Nephron (organoid): Measurements from ENCODE around the gene AQR.
A peak's percentile ranks its signal among the peaks of the same experiment; 100 is the strongest.
"Not testable (repeated sequence)": the region's sequence is repeated elsewhere in the genome, so short reads cannot be mapped to it uniquely, and the experiment has no call there.

Source experiments
- H3K27ac Mint-ChIP-seq, 3 experiments: 2 replicates each; pipeline ENCODE4 v1.8.0; 2020; ENCODE audit warnings: mixed read lengths in 3 of 3, mild to moderate bottlenecking in 2 of 3, moderate library complexity in 1 of 3
- H3K27me3 Mint-ChIP-seq: 2 replicates; pipeline ENCODE4 v1.8.0; 2021; ENCODE audit warnings: low read depth, mild to moderate bottlenecking, moderate library complexity, mixed read lengths
- H3K36me3 Mint-ChIP-seq: 2 replicates; pipeline ENCODE4 v1.8.0; 2020; ENCODE audit warnings: low read depth, mixed read lengths
- H3K4me1 Mint-ChIP-seq: 2 replicates; pipeline ENCODE4 v1.8.0; 2020; ENCODE audit warnings: mixed read lengths
- H3K4me3 Mint-ChIP-seq, 3 experiments: 2 replicates each; pipeline ENCODE4 v1.8.0; 2020; ENCODE audit warnings: mild to moderate bottlenecking in 3 of 3, mixed read lengths in 3 of 3, moderate library complexity in 2 of 3
- H3K9me3 Mint-ChIP-seq: 2 replicates; pipeline ENCODE4 v1.8.0; 2020; ENCODE audit warnings: mixed read lengths
- TF ChIP-seq, protein P1 (sequence below), 3 experiments: fragments of 200-600 bp; sonication (generic); IDR thresholded peaks; one replicate each; pipeline ENCODE4 v1.5.0; 2021; ENCODE audit warnings: antibody characterized with exemption in 3 of 3; ENCODE audit not compliant: unreplicated experiment in 3 of 3

Gene AQR

DNA sequence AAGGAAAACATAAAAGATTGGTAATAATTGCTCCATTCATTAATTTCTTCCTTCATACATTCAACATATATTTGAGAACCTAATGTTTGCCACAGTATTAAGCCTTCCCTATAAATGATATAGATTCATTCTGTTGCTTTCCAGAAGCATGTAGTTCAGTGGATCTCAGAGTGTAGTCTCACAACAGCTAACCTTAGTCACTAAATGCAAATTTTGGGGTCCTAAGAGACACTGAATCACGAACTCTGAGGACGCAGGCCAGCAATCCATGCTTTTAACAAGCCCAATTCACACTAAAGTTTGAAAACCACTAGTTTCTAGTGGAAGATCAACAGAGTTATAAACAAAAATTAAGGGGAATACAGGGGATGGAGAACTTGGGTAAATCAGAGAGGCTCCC is 7.2 kb upstream of the AQR start:
- Mint-ChIP-seq H3K36me3 (peaks cover 11% of the 10 kb centered on the region), H3K4me1 (no peaks in the 10 kb centered on the region), H3K4me3 (no peak overlapping the region), H3K27me3 (no peaks in the 10 kb centered on the region), H3K27ac (no peak overlapping the region), H3K9me3 (no peaks in the 10 kb centered on the region)
- TF ChIP-seq, protein P1, sequence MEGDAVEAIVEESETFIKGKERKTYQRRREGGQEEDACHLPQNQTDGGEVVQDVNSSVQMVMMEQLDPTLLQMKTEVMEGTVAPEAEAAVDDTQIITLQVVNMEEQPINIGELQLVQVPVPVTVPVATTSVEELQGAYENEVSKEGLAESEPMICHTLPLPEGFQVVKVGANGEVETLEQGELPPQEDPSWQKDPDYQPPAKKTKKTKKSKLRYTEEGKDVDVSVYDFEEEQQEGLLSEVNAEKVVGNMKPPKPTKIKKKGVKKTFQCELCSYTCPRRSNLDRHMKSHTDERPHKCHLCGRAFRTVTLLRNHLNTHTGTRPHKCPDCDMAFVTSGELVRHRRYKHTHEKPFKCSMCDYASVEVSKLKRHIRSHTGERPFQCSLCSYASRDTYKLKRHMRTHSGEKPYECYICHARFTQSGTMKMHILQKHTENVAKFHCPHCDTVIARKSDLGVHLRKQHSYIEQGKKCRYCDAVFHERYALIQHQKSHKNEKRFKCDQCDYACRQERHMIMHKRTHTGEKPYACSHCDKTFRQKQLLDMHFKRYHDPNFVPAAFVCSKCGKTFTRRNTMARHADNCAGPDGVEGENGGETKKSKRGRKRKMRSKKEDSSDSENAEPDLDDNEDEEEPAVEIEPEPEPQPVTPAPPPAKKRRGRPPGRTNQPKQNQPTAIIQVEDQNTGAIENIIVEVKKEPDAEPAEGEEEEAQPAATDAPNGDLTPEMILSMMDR (IDR thresholded peaks at IDR 0.05; ENCODE audit: unreplicated experiment in 3 of 3), result no peak

DNA sequence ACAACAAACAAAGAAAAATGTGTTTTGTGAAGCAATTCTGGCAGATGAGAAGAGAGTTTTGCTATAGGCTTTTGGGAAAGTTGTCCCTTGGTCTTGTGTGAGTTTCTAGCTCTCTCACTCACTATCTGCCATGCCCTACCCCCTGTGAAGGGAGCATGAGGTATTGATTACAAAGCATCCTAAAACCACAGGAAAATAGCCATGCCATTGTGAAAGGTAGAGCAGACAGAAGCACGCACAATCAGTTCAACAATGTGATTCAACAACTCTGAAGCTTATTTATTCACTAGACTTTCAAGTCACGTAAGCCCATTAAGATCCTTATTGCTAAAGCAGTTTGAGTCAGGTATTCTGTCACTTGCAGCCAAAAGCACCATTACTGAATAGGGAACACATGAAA is 6.5 kb upstream of the AQR start:
- Mint-ChIP-seq H3K9me3 (no peaks in the 10 kb centered on the region), H3K27me3 (no peaks in the 10 kb centered on the region), H3K36me3 (peaks cover 4% of the 10 kb centered on the region), H3K27ac (no peak overlapping the region), H3K4me1 (no peaks in the 10 kb centered on the region), H3K4me3 (no peak overlapping the region)
- TF ChIP-seq, protein P1 (IDR thresholded peaks at IDR 0.05; ENCODE audit: unreplicated experiment in 3 of 3), result no peak

DNA sequence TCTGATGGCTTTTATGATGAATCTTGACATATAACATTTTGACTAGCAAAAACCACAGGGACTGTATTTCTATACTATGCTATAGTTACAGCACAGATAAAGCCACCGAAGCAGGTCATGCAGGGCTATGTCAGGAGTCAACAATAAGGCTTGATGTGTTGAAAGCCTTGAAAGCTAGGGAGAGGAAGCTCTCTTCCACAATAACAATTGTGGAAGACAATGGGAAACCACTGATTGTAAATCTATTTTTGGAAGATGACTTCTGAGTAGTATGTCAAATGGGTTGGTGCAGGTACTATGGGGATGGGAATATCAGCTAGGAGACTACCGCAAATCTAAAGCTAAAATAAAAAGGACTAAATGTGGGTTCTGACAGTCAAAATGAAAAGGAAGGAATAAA is 4.0 kb upstream of the AQR start:
- Mint-ChIP-seq H3K4me1 (peaks cover 13% of the 10 kb centered on the region), H3K27me3 (no peaks in the 10 kb centered on the region), H3K36me3 (peaks cover 4% of the 10 kb centered on the region), H3K4me3 (no peak overlapping the region), H3K9me3 (no peaks in the 10 kb centered on the region), H3K27ac (no peak overlapping the region)
- TF ChIP-seq, protein P1 (IDR thresholded peaks at IDR 0.05; ENCODE audit: unreplicated experiment in 3 of 3), result no peak

- TF ChIP-seq, protein P1 (IDR thresholded peaks at IDR 0.05; ENCODE audit: unreplicated experiment in 3 of 3), result peak in 1 of 3 experiments; percentile 1
- H3K27ac Mint-ChIP-seq, result peak overlapping the region; percentile 93 to 99 (median 97)
Observed at GRCh38 chr15:34970098-34970643, 629 bp upstream of the AQR start.

DNA sequence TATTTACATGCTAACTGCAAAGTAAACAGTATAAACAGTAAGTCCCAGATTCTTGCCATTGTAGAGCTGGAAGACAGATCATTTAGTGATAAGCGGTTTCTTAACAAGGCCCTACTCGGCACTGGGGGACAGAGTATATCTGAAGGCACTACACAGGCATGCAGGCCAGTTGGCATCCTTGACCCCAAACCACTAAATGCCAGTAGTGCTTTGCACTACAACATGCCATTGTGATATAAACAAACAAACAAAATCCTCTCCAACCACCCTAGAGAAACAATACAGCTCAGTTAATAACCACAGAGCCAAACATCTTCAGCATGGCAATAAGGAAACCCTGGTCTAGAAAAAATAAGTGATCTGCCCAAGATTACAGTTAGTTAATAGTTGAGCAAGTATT is 5.3 kb downstream of the AQR start:
- Mint-ChIP-seq H3K4me1 (peaks cover 18% of the 10 kb centered on the region), H3K27ac (no peak overlapping the region), H3K27me3 (no peaks in the 10 kb centered on the region), H3K4me3 (no peak overlapping the region), H3K36me3 (peaks cover 39% of the 10 kb centered on the region), H3K9me3 (no peaks in the 10 kb centered on the region)
- TF ChIP-seq, protein P1 (IDR thresholded peaks at IDR 0.05; ENCODE audit: unreplicated experiment in 3 of 3), result no peak

More at GRCh38 chr15:34970098-34970643, 629 bp upstream of the AQR start:
- not testable (repeated sequence) for H3K36me3 Mint-ChIP-seq, H3K27me3 Mint-ChIP-seq, H3K9me3 Mint-ChIP-seq
- peaks cover 24% of the 10 kb centered on the region for H3K4me1 Mint-ChIP-seq
- peak overlapping the region; percentile 100 for H3K4me3 Mint-ChIP-seq

DNA sequence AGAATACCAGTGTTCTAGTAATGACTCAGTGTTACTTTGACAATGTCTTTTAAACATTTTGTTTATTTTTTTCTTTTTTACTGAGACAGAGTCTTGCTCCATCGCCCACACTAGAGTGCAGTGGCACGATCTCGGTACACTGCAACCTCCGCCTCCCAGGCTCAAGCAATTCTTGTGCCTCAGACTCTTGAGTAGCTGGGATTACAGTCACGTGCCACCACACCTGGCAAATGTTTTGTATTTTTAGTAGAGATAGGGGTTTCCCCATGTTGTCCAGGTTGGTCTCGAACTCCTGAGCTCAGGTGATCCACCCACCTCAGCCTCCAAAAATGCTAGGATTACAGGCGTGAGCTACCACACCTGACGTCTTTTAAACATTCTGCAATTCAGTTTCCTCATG is 15.7 kb downstream of the AQR start:
- no peaks in the 10 kb centered on the region for H3K27me3 Mint-ChIP-seq
- H3K9me3 Mint-ChIP-seq, result peaks cover 8% of the 10 kb centered on the region
- no peak overlapping the region for H3K27ac Mint-ChIP-seq
- TF ChIP-seq, protein P1 (IDR thresholded peaks at IDR 0.05; ENCODE audit: unreplicated experiment in 3 of 3), result no peak
- peaks cover 34% of the 10 kb centered on the region for H3K36me3 Mint-ChIP-seq
- no peak overlapping the region for H3K4me3 Mint-ChIP-seq
- H3K4me1 Mint-ChIP-seq, result peaks cover 9% of the 10 kb centered on the region
